GDM1 (cell line): ENCODE results near the gene ZIC4.

ENCODE experiments used
- DNase-seq: peaks from one replicate; lab custom pipeline; 2025; lab: John Stamatoyannopoulos, UW

Gene ZIC4

GRCh38 chr3:147354623-147355022, 51.7 kb downstream of the ZIC4 start:
- DNase-seq = no peak

DNA sequence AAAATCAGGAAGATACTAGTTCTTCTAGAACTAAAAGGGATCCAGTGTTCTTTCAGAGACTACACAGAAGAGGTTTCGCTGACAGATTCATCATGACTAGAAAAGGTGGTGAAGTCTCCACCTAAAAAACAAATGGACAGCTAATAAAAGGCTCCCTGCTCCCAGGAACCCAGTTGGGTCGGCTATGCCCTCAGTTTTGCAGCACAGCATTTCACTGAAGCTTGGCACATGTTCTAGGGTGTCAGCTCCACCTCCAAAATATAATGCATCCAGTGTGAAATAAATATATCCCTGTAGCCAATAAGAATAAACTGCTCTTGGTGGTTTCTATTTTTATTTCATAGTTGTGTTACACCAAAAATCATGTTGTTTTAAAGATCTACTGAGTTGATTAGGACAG, 55.0 kb downstream of the ZIC4 start:
- DNase-seq = no peak

- no peak for DNase-seq
Measured at GRCh38 chr3:147348976-147349375, 57.4 kb downstream of the ZIC4 start.

- no peak for DNase-seq
Measured at GRCh38 chr3:147343926-147344325, 62.4 kb downstream of the ZIC4 start.

- no peak for DNase-seq
Measured at GRCh38 chr3:147341727-147342126, 64.6 kb downstream of the ZIC4 start.

GRCh38 chr3:147336543-147337278, 69.6 kb downstream of the ZIC4 start:
- no peak for DNase-seq
